CD14-positive monocyte (primary cell): ENCODE measurements around the gene ZNF850. TPM values are rescaled to one million over a fixed set of nuclear protein-coding genes. Genes with fewer than 3 reads are reported as not detected.
A peak's percentile ranks its signal among the peaks of the same experiment; 100 is the strongest.
"Not testable (repeated sequence)": the region's sequence is repeated elsewhere in the genome, so short reads cannot be mapped to it uniquely, and the experiment has no call there.

ENCODE experiments used
- DNase-seq, 3 donors: peaks; one replicate each; pipeline ENCODE4 v3.0.0-alpha.2; 2011 to 2022
- H2AFZ ChIP-seq: 2 replicates; pipeline ENCODE4 v1.6.0; 2012; ENCODE audit warnings: mild to moderate bottlenecking, low read depth, low read length, inconsistent platforms; ENCODE audit not compliant: insufficient read depth, poor library complexity, severe bottlenecking
- H3K27ac ChIP-seq, 2 donors: 1 replicate in 1 of 2; 2 replicates in 1 of 2; pipeline ENCODE4 v1.5.1; 2012 to 2013; ENCODE audit warnings: low read length in 2 of 2, control low read depth in 1 of 2, inconsistent platforms in 1 of 2, low read depth in 1 of 2, mild to moderate bottlenecking in 1 of 2
- H3K27me3 ChIP-seq, 2 donors: one replicate each; pipeline versions ENCODE4 v1.6.0 to v1.6.1; 2011 to 2013; ENCODE audit warnings: low read length in 2 of 2; ENCODE audit not compliant: control insufficient read depth in 2 of 2, insufficient read depth in 2 of 2
- H3K36me3 ChIP-seq, 2 donors: replicated peaks in 1 of 2; 1 replicate in 1 of 2; 2 replicates in 1 of 2; pipeline versions ENCODE4 v1.5.1 to v1.6.1; 2012 to 2013; ENCODE audit warnings: low read length in 2 of 2, control low read depth in 1 of 2, inconsistent platforms in 1 of 2, mild to moderate bottlenecking in 1 of 2; ENCODE audit not compliant: insufficient read depth in 2 of 2, control insufficient read depth in 1 of 2
- H3K4me1 ChIP-seq, 2 donors: 1 replicate in 1 of 2; 2 replicates in 1 of 2; pipeline versions ENCODE4 v1.5.1 to v1.6.1; 2012 to 2013; ENCODE audit warnings: low read length in 2 of 2, control low read depth in 1 of 2, inconsistent platforms in 1 of 2, mild to moderate bottlenecking in 1 of 2, moderate library complexity in 1 of 2; ENCODE audit not compliant: insufficient read depth in 2 of 2, control insufficient read depth in 1 of 2
- H3K4me2 ChIP-seq: replicated peaks from 2 replicates; pipeline ENCODE3; 2012; ENCODE audit warnings: low read length, moderate library complexity, mild to moderate bottlenecking; ENCODE audit not compliant: poor library complexity, severe bottlenecking; ENCODE audit errors: extremely low read depth
- H3K4me3 ChIP-seq, 3 experiments: fragments of 200-600 bp in 1 of 3; sonication (generic) in 1 of 3; replicated peaks in 1 of 3; 1 replicate in 2 of 3; 2 replicates in 1 of 3; pipeline ENCODE4 v1.5.1; 2011 to 2013; ENCODE audit warnings: low read length in 3 of 3, mild to moderate bottlenecking in 3 of 3, control low read depth in 2 of 3, low read depth in 2 of 3, inconsistent platforms in 1 of 3, moderate library complexity in 1 of 3
- H3K79me2 ChIP-seq: 2 replicates; pipeline ENCODE4 v1.6.0; 2012; ENCODE audit warnings: mild to moderate bottlenecking, control low read depth, inconsistent platforms, low read length, moderate library complexity; ENCODE audit not compliant: insufficient read depth
- H3K9ac ChIP-seq: 2 replicates; pipeline ENCODE4 v1.6.0; 2017; ENCODE audit warnings: low read length, mild to moderate bottlenecking; ENCODE audit not compliant: insufficient read depth, poor library complexity, severe bottlenecking
- H3K9me3 ChIP-seq, 2 donors: replicated peaks in 1 of 2; 1 replicate in 1 of 2; 2 replicates in 1 of 2; pipeline versions ENCODE4 v1.5.1 to v1.6.1; 2012 to 2013; ENCODE audit warnings: low read length in 2 of 2, control low read depth in 1 of 2; ENCODE audit not compliant: control insufficient read depth in 1 of 2, insufficient read depth in 1 of 2
- H4K20me1 ChIP-seq: 2 replicates; pipeline ENCODE4 v1.6.0; 2012; ENCODE audit warnings: mild to moderate bottlenecking, low read length, control low read depth, moderate library complexity; ENCODE audit not compliant: insufficient read depth
- H3K27ac Mint-ChIP-seq, 7 donors: one replicate each; pipeline ENCODE4 v1.8.0; 2020; ENCODE audit warnings: mild to moderate bottlenecking in 7 of 7, mixed read lengths in 7 of 7, moderate library complexity in 6 of 7, inconsistent platforms in 2 of 7
- H3K27me3 Mint-ChIP-seq, 3 donors: one replicate each; pipeline ENCODE4 v1.8.0; 2021 to 2022; ENCODE audit warnings: low read depth in 3 of 3, mild to moderate bottlenecking in 3 of 3, mixed read lengths in 3 of 3, moderate library complexity in 3 of 3, inconsistent platforms in 1 of 3
- H3K36me3 Mint-ChIP-seq, 2 donors: one replicate each; pipeline ENCODE4 v1.8.0; 2020; ENCODE audit warnings: mixed read lengths in 2 of 2, inconsistent platforms in 1 of 2, mild to moderate bottlenecking in 1 of 2
- H3K4me1 Mint-ChIP-seq: one replicate; pipeline ENCODE4 v1.8.0; 2020; ENCODE audit warnings: mild to moderate bottlenecking, mixed read lengths
- H3K4me3 Mint-ChIP-seq, 2 donors: one replicate each; pipeline ENCODE4 v1.8.0; 2020; ENCODE audit warnings: mild to moderate bottlenecking in 2 of 2, mixed read lengths in 2 of 2, moderate library complexity in 1 of 2
- H3K9me3 Mint-ChIP-seq, 7 donors: one replicate each; pipeline ENCODE4 v1.8.0; 2020 to 2022; ENCODE audit warnings: mixed read lengths in 7 of 7, mild to moderate bottlenecking in 6 of 7, moderate library complexity in 6 of 7, inconsistent platforms in 2 of 7
- CTCF ChIP-seq: fragments of 200-600 bp; IDR thresholded peaks from one replicate; pipeline ENCODE4 v1.8.0; 2022; ENCODE audit warnings: antibody characterized with exemption, mild to moderate bottlenecking
- WGBS: methylation state at CpG from one replicate; pipeline ENCODE4 v1.1.5; 2013; ENCODE audit warnings: missing lambda C conversion rate; ENCODE audit not compliant: insufficient coverage; 5-methylcytosine and 5-hydroxymethylcytosine counted together
- intact Hi-C, 2 donors: fragments of 100-400 bp; cut with micrococcal nuclease; formaldehyde crosslinking; loops; one replicate each; pipeline versions ENCODE4 v1.15.0 to v1.15.1; 2023
- polyA plus RNA-seq, 3 donors: library from polyadenylated mRNA; depleted of rRNA in 1 of 3; unstranded in 2 of 3; stranded (reverse) in 1 of 3; fragments of 300-500 nt in 2 of 3; fragments of >200 nt in 1 of 3; fragmentation: Illumina TruSeq in 2 of 3; gene quantifications; 1 replicate in 2 of 3; 2 replicates in 1 of 3; pipeline ENCODE4 v1.2.3, GENCODE V29; 2012 to 2021

Gene ZNF850
- polyA plus RNA-seq, 3 donors: 0.02 to 0.15 (median 0.08) TPM

- Histone ChIP-seq H3K9ac (no peak overlapping the region), H2AFZ (no peak overlapping the region), H3K79me2 (no peaks in the 10 kb centered on the region), H4K20me1 (no peaks in the 10 kb centered on the region), H3K4me2 (no peak overlapping the region), H3K27ac (no peak overlapping the region), H3K36me3 (peaks cover 17 to 54% of the 10 kb centered on the region in 2 donors), H3K27me3 (no peaks in the 10 kb centered on the region), H3K4me1 (no peaks in the 10 kb centered on the region), H3K4me3 (peak overlapping the region in 1 of 3 experiments; percentile 45), H3K9me3 (peaks cover 90 to 100% of the 10 kb centered on the region in 2 donors)
- Mint-ChIP-seq H3K36me3 (peaks cover 34 to 45% of the 10 kb centered on the region in 2 donors), H3K27ac (no peak overlapping the region), H3K4me3 (no peak overlapping the region), H3K4me1 (no peaks in the 10 kb centered on the region), H3K27me3 (no peaks in the 10 kb centered on the region), H3K9me3 (peaks cover 46 to 98% (median 96%) of the 10 kb centered on the region in 7 donors)
- no peak for TF ChIP-seq CTCF
- no peak for DNase-seq
- intact Hi-C loops: no loop called here
- 100% methylated on average over 2 of the region's 4 CpGs for WGBS
Measured at GRCh38 chr19:36745870-36746269, 26.7 kb downstream of the ZNF850 start.

GRCh38 chr19:36736166-36736565, 36.4 kb downstream of the ZNF850 start:
- DNase-seq, H3K4me1 Mint-ChIP-seq, H3K79me2 ChIP-seq, intact Hi-C loops, H3K36me3 ChIP-seq, H3K4me2 ChIP-seq, H3K4me1 ChIP-seq, H4K20me1 ChIP-seq, H3K4me3 Mint-ChIP-seq, H3K9ac ChIP-seq, H2AFZ ChIP-seq, H3K27ac ChIP-seq, H3K27me3 Mint-ChIP-seq, H3K27ac Mint-ChIP-seq, H3K27me3 ChIP-seq, H3K4me3 ChIP-seq, H3K36me3 Mint-ChIP-seq: not testable (repeated sequence)
- H3K9me3 Mint-ChIP-seq: peaks cover 49 to 95% (median 88%) of the 10 kb centered on the region in 7 donors
- H3K9me3 ChIP-seq: peaks cover 61 to 94% of the 10 kb centered on the region in 2 donors
- no CpG with 5 or more reads among the region's 9 CpGs for WGBS
